IgD-negative memory B cell (primary cell): ENCODE measurements around the gene RADIL. TPM values are rescaled to one million over a fixed set of nuclear protein-coding genes. Genes with fewer than 3 reads are reported as not detected.
"Not testable (repeated sequence)": the region's sequence is repeated elsewhere in the genome, so short reads cannot be mapped to it uniquely, and the experiment has no call there.

Experiments
- H3K27ac Mint-ChIP-seq, 3 donors: one replicate each; pipeline ENCODE4 v1.8.0; 2020 to 2022; ENCODE audit warnings: mild to moderate bottlenecking in 3 of 3, mixed read lengths in 3 of 3, moderate library complexity in 1 of 3
- H3K27me3 Mint-ChIP-seq: one replicate; pipeline ENCODE4 v1.8.0; 2021; ENCODE audit warnings: mixed read lengths
- H3K36me3 Mint-ChIP-seq: one replicate; pipeline ENCODE4 v1.8.0; 2020; ENCODE audit warnings: mild to moderate bottlenecking, mixed read lengths
- H3K4me1 Mint-ChIP-seq, 3 donors: one replicate each; pipeline ENCODE4 v1.8.0; 2020 to 2022; ENCODE audit warnings: mixed read lengths in 3 of 3, mild to moderate bottlenecking in 1 of 3
- H3K4me3 Mint-ChIP-seq, 4 donors: one replicate each; pipeline ENCODE4 v1.8.0; 2020 to 2022; ENCODE audit warnings: mild to moderate bottlenecking in 4 of 4, mixed read lengths in 4 of 4, moderate library complexity in 3 of 4
- H3K9me3 Mint-ChIP-seq, 3 donors: one replicate each; pipeline ENCODE4 v1.8.0; 2020 to 2021; ENCODE audit warnings: mixed read lengths in 3 of 3, mild to moderate bottlenecking in 1 of 3
- polyA plus RNA-seq: library from polyadenylated mRNA; unstranded; fragments of 300-500 nt; fragmentation: Illumina TruSeq; gene quantifications from one replicate; pipeline ENCODE4 v1.2.3, GENCODE V29; 2021

The RADIL gene
- polyA plus RNA-seq, 1 donor from 2014 or later = not detected

- peaks cover 0 to 7% (median 4%) of the 10 kb centered on the region in 3 donors for H3K4me1 Mint-ChIP-seq
- no peaks in the 10 kb centered on the region for H3K36me3 Mint-ChIP-seq
- no peak overlapping the region for H3K27ac Mint-ChIP-seq
- no peaks in the 10 kb centered on the region for H3K9me3 Mint-ChIP-seq
- H3K4me3 Mint-ChIP-seq = no peak overlapping the region
- peaks cover 22% of the 10 kb centered on the region for H3K27me3 Mint-ChIP-seq
Measured at GRCh38 chr7:4805984-4806300, 77.6 kb downstream of the RADIL start.

- Mint-ChIP-seq H3K27ac (no peak overlapping the region), H3K4me3 (no peak overlapping the region), H3K27me3 (peaks cover 16% of the 10 kb centered on the region)
Measured at GRCh38 chr7:4805110-4805983, 78.2 kb downstream of the RADIL start.

GRCh38 chr7:4803397-4804241, 79.9 kb downstream of the RADIL start:
- no peaks in the 10 kb centered on the region for H3K9me3 Mint-ChIP-seq
- peaks cover 0 to 5% (median 0%) of the 10 kb centered on the region in 3 donors for H3K4me1 Mint-ChIP-seq
- H3K4me3 Mint-ChIP-seq = no peak overlapping the region
- no peaks in the 10 kb centered on the region for H3K36me3 Mint-ChIP-seq
- H3K27me3 Mint-ChIP-seq = peaks cover 7% of the 10 kb centered on the region
- no peak overlapping the region for H3K27ac Mint-ChIP-seq

More at GRCh38 chr7:4805110-4805983, 78.2 kb downstream of the RADIL start:
- H3K9me3 Mint-ChIP-seq = no peaks in the 10 kb centered on the region
- peaks cover 0 to 5% (median 4%) of the 10 kb centered on the region in 3 donors for H3K4me1 Mint-ChIP-seq
- no peaks in the 10 kb centered on the region for H3K36me3 Mint-ChIP-seq

- not testable (repeated sequence) for H3K9me3 Mint-ChIP-seq, H3K27ac Mint-ChIP-seq, H3K4me3 Mint-ChIP-seq, H3K27me3 Mint-ChIP-seq, H3K36me3 Mint-ChIP-seq, H3K4me1 Mint-ChIP-seq
Measured at GRCh38 chr7:4802577-4802976, 80.9 kb downstream of the RADIL start.

GRCh38 chr7:4801839-4802231, 81.7 kb downstream of the RADIL start:
- peaks cover 6% of the 10 kb centered on the region for H3K27me3 Mint-ChIP-seq
- no peaks in the 10 kb centered on the region for H3K9me3 Mint-ChIP-seq

GRCh38 chr7:4800926-4801838, 82.3 kb downstream of the RADIL start:
- peaks cover 0 to 5% (median 0%) of the 10 kb centered on the region in 3 donors for H3K4me1 Mint-ChIP-seq
- peak overlapping the region in 1 of 4 donors; percentile 39 for H3K4me3 Mint-ChIP-seq
- peak overlapping the region in 1 of 3 donors; percentile 73 for H3K27ac Mint-ChIP-seq
- H3K9me3 Mint-ChIP-seq = no peaks in the 10 kb centered on the region
- H3K27me3 Mint-ChIP-seq = peaks cover 1% of the 10 kb centered on the region
- no peaks in the 10 kb centered on the region for H3K36me3 Mint-ChIP-seq

More at GRCh38 chr7:4801839-4802231, 81.7 kb downstream of the RADIL start:
- Mint-ChIP-seq H3K4me3 (no peak overlapping the region), H3K27ac (no peak overlapping the region), H3K4me1 (peaks cover 0 to 5% (median 0%) of the 10 kb centered on the region in 3 donors), H3K36me3 (no peaks in the 10 kb centered on the region)

GRCh38 chr7:4800487-4800886, 83.0 kb downstream of the RADIL start:
- Mint-ChIP-seq H3K27me3 (peaks cover 1% of the 10 kb centered on the region), H3K27ac (no peak overlapping the region), H3K36me3 (no peaks in the 10 kb centered on the region), H3K9me3 (no peaks in the 10 kb centered on the region), H3K4me1 (peaks cover 0 to 5% (median 0%) of the 10 kb centered on the region in 3 donors), H3K4me3 (no peak overlapping the region)

GRCh38 chr7:4799508-4800268, 83.8 kb downstream of the RADIL start:
- H3K4me1 Mint-ChIP-seq = peaks cover 0 to 5% (median 0%) of the 10 kb centered on the region in 3 donors
- H3K27ac Mint-ChIP-seq = no peak overlapping the region
- H3K9me3 Mint-ChIP-seq = no peaks in the 10 kb centered on the region
- no peaks in the 10 kb centered on the region for H3K36me3 Mint-ChIP-seq
- H3K4me3 Mint-ChIP-seq = no peak overlapping the region
- H3K27me3 Mint-ChIP-seq = peaks cover 1% of the 10 kb centered on the region

GRCh38 chr7:4798706-4799235, 84.7 kb downstream of the RADIL start:
- no peak overlapping the region for H3K27ac Mint-ChIP-seq
- peaks cover 1% of the 10 kb centered on the region for H3K36me3 Mint-ChIP-seq
- peaks cover 0 to 5% (median 0%) of the 10 kb centered on the region in 3 donors for H3K4me1 Mint-ChIP-seq
- no peak overlapping the region for H3K4me3 Mint-ChIP-seq
- no peaks in the 10 kb centered on the region for H3K9me3 Mint-ChIP-seq
- H3K27me3 Mint-ChIP-seq = no peaks in the 10 kb centered on the region

GRCh38 chr7:4797858-4798705, 85.4 kb downstream of the RADIL start:
- Mint-ChIP-seq H3K9me3 (no peaks in the 10 kb centered on the region), H3K4me3 (no peak overlapping the region), H3K36me3 (peaks cover 1% of the 10 kb centered on the region), H3K27me3 (no peaks in the 10 kb centered on the region), H3K27ac (no peak overlapping the region), H3K4me1 (peaks cover 0 to 5% (median 0%) of the 10 kb centered on the region in 3 donors)

- Mint-ChIP-seq H3K27me3 (no peaks in the 10 kb centered on the region), H3K4me3 (no peak overlapping the region), H3K4me1 (peaks cover 0 to 5% (median 0%) of the 10 kb centered on the region in 3 donors), H3K27ac (no peak overlapping the region), H3K9me3 (no peaks in the 10 kb centered on the region), H3K36me3 (peaks cover 1% of the 10 kb centered on the region)
Measured at GRCh38 chr7:4796453-4796852, 87.1 kb downstream of the RADIL start.

GRCh38 chr7:4794591-4795350, 88.7 kb downstream of the RADIL start:
- Mint-ChIP-seq H3K27ac (no peak overlapping the region), H3K4me3 (no peak overlapping the region), H3K36me3 (peaks cover 3% of the 10 kb centered on the region), H3K27me3 (no peaks in the 10 kb centered on the region), H3K4me1 (peaks cover 0 to 5% (median 0%) of the 10 kb centered on the region in 3 donors), H3K9me3 (no peaks in the 10 kb centered on the region)
